SK-N-SH (cell line): Measurements from ENCODE around the gene CDH20.

Experiments used
- EZH2phosphoT487 ChIP-seq: fragments of 200-600 bp; sonication (generic); IDR thresholded peaks from 2 replicates; pipeline ENCODE4 v1.6.1; 2017; ENCODE audit warnings: low read depth, mixed run types, mild to moderate bottlenecking, antibody characterized with exemption, moderate library complexity, borderline replicate concordance
- JUND ChIP-seq: IDR thresholded peaks from 2 replicates; pipeline ENCODE4 v1.4.0; 2012
- NFIC ChIP-seq: IDR thresholded peaks from 2 replicates; pipeline ENCODE4 v1.4.0; 2012; ENCODE audit warnings: borderline replicate concordance
- POLR2AphosphoS5 ChIP-seq: IDR thresholded peaks from 2 replicates; pipeline ENCODE4 v1.6.1; 2012; ENCODE audit warnings: low read depth, low read length
- SIN3A ChIP-seq: IDR thresholded peaks from 2 replicates; pipeline ENCODE4 v1.6.1; 2012; ENCODE audit warnings: low read depth, mild to moderate bottlenecking, low read length, moderate library complexity, borderline replicate concordance
- YY1 ChIP-seq: IDR thresholded peaks from 2 replicates; pipeline ENCODE4 v1.4.0; 2012; ENCODE audit warnings: low read depth, mild to moderate bottlenecking
- TF ChIP-seq, protein P1 (sequence below): IDR thresholded peaks from 2 replicates; pipeline ENCODE4 v1.4.0; 2012; ENCODE audit warnings: low read depth
- TF ChIP-seq, protein P2 (sequence below): IDR thresholded peaks from 2 replicates; pipeline ENCODE4 v1.4.0; 2012; ENCODE audit warnings: low read depth, borderline replicate concordance
- TF ChIP-seq, protein P3 (sequence below): fragments of 200-600 bp; sonication (generic); IDR thresholded peaks from 2 replicates; pipeline ENCODE4 v1.6.1; 2017; ENCODE audit warnings: antibody characterized with exemption, mild to moderate bottlenecking, moderate library complexity
- TF ChIP-seq, protein P4 (sequence below): IDR thresholded peaks from 2 replicates; pipeline ENCODE4 v1.6.1; 2012; ENCODE audit warnings: mild to moderate bottlenecking, low read depth, low read length, moderate library complexity
- TF ChIP-seq, protein P5 (sequence below): fragments of 150-350 bp; IDR thresholded peaks from 2 replicates; pipeline ENCODE4 v1.6.1; 2017; ENCODE audit warnings: antibody characterized with exemption, low read length, low read depth, borderline replicate concordance
- TF ChIP-seq, protein P6 (sequence below): IDR thresholded peaks from 2 replicates; pipeline ENCODE4 v1.4.0; 2012; ENCODE audit warnings: low read depth, borderline replicate concordance

DNA sequence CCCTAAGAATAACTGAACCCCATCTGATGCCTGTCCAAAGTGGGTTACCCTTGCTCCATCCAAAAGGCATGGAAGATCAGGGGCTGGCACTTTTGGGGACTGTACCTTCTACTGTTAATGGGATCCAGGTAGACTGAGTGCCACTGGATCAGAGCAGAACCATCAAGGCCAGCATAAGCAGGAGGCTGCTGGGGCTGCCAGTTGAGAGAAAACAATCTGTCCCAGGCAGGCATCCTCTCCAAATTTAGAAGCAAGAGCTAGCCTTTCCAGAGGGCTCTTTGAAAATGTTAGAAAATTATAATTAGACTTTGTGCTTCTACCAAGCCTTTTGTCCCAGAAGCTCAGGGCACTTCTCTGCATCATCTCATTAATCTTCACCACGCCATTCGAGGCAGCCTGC is 245.6 kb downstream of the CDH20 start:
- TF ChIP-seq, protein P1, sequence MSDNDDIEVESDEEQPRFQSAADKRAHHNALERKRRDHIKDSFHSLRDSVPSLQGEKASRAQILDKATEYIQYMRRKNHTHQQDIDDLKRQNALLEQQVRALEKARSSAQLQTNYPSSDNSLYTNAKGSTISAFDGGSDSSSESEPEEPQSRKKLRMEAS: no peak
- TF ChIP-seq SIN3A (no peak), NFIC (no peak), JUND (no peak), YY1 (no peak), POLR2AphosphoS5 (no peak), EZH2phosphoT487 (no peak)
- TF ChIP-seq, protein P2, sequence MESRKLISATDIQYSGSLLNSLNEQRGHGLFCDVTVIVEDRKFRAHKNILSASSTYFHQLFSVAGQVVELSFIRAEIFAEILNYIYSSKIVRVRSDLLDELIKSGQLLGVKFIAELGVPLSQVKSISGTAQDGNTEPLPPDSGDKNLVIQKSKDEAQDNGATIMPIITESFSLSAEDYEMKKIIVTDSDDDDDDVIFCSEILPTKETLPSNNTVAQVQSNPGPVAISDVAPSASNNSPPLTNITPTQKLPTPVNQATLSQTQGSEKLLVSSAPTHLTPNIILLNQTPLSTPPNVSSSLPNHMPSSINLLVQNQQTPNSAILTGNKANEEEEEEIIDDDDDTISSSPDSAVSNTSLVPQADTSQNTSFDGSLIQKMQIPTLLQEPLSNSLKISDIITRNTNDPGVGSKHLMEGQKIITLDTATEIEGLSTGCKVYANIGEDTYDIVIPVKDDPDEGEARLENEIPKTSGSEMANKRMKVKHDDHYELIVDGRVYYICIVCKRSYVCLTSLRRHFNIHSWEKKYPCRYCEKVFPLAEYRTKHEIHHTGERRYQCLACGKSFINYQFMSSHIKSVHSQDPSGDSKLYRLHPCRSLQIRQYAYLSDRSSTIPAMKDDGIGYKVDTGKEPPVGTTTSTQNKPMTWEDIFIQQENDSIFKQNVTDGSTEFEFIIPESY: no peak
- TF ChIP-seq, protein P3, sequence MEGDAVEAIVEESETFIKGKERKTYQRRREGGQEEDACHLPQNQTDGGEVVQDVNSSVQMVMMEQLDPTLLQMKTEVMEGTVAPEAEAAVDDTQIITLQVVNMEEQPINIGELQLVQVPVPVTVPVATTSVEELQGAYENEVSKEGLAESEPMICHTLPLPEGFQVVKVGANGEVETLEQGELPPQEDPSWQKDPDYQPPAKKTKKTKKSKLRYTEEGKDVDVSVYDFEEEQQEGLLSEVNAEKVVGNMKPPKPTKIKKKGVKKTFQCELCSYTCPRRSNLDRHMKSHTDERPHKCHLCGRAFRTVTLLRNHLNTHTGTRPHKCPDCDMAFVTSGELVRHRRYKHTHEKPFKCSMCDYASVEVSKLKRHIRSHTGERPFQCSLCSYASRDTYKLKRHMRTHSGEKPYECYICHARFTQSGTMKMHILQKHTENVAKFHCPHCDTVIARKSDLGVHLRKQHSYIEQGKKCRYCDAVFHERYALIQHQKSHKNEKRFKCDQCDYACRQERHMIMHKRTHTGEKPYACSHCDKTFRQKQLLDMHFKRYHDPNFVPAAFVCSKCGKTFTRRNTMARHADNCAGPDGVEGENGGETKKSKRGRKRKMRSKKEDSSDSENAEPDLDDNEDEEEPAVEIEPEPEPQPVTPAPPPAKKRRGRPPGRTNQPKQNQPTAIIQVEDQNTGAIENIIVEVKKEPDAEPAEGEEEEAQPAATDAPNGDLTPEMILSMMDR: no peak
- TF ChIP-seq, protein P4, sequence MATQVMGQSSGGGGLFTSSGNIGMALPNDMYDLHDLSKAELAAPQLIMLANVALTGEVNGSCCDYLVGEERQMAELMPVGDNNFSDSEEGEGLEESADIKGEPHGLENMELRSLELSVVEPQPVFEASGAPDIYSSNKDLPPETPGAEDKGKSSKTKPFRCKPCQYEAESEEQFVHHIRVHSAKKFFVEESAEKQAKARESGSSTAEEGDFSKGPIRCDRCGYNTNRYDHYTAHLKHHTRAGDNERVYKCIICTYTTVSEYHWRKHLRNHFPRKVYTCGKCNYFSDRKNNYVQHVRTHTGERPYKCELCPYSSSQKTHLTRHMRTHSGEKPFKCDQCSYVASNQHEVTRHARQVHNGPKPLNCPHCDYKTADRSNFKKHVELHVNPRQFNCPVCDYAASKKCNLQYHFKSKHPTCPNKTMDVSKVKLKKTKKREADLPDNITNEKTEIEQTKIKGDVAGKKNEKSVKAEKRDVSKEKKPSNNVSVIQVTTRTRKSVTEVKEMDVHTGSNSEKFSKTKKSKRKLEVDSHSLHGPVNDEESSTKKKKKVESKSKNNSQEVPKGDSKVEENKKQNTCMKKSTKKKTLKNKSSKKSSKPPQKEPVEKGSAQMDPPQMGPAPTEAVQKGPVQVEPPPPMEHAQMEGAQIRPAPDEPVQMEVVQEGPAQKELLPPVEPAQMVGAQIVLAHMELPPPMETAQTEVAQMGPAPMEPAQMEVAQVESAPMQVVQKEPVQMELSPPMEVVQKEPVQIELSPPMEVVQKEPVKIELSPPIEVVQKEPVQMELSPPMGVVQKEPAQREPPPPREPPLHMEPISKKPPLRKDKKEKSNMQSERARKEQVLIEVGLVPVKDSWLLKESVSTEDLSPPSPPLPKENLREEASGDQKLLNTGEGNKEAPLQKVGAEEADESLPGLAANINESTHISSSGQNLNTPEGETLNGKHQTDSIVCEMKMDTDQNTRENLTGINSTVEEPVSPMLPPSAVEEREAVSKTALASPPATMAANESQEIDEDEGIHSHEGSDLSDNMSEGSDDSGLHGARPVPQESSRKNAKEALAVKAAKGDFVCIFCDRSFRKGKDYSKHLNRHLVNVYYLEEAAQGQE: no peak
- TF ChIP-seq, protein P5, sequence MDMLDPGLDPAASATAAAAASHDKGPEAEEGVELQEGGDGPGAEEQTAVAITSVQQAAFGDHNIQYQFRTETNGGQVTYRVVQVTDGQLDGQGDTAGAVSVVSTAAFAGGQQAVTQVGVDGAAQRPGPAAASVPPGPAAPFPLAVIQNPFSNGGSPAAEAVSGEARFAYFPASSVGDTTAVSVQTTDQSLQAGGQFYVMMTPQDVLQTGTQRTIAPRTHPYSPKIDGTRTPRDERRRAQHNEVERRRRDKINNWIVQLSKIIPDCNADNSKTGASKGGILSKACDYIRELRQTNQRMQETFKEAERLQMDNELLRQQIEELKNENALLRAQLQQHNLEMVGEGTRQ: no peak
- TF ChIP-seq, protein P6, sequence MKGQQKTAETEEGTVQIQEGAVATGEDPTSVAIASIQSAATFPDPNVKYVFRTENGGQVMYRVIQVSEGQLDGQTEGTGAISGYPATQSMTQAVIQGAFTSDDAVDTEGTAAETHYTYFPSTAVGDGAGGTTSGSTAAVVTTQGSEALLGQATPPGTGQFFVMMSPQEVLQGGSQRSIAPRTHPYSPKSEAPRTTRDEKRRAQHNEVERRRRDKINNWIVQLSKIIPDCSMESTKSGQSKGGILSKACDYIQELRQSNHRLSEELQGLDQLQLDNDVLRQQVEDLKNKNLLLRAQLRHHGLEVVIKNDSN: no peak
